ENCODE data around the gene PHKG2. TPM values are rescaled to one million over a fixed set of nuclear protein-coding genes. Genes with fewer than 3 reads are reported as not detected.
"Not testable (repeated sequence)": the region's sequence is repeated elsewhere in the genome, so short reads cannot be mapped to it uniquely, and the experiment has no call there.

Gene PHKG2
- total RNA-seq (ENCODE audit: low replicate concordance) = 20.8 and 24.0 TPM in 2 replicates

GRCh38 chr16:30747799-30748633 lies at the start of gene PHKG2:
Gene PHKG2 (plus strand): TSS chr16:30748425. CDS start chr16:30748821, 396 bp downstream.
- peak within 1 kb of the TSS; percentile 88 for H3K4me3 ChIP-seq (ENCODE audit: low read depth, low read length)
- DNase-seq (ENCODE audit: low read depth) = peak; percentile 98
- TF ChIP-seq CTCF (IDR thresholded peaks at IDR 0.05; ENCODE audit: insufficient read depth, low read length) = no peak

GRCh38 chr16:30698816-30699614 lies 49.2 kb upstream of the PHKG2 start, which contains the start of gene SRCAP:
Gene SRCAP (plus strand): TSS chr16:30699171. CDS start chr16:30700825, 1,654 bp downstream.
- TF ChIP-seq CTCF (IDR thresholded peaks at IDR 0.05; ENCODE audit: insufficient read depth, low read length) = no peak
- DNase-seq (ENCODE audit: low read depth) = peak; percentile 72
- H3K4me3 ChIP-seq (ENCODE audit: low read depth, low read length) = peak within 1 kb of the TSS; percentile 91

- no peak for DNase-seq (ENCODE audit: low read depth)
- TF ChIP-seq CTCF (IDR thresholded peaks at IDR 0.05; ENCODE audit: insufficient read depth, low read length) = no peak
- peak overlapping the region; percentile 91 for H3K4me3 ChIP-seq (ENCODE audit: low read depth, low read length)
Measured at GRCh38 chr16:30699615-30700099, 48.6 kb upstream of the PHKG2 start.

GRCh38 chr16:30700491-30700890 lies 47.7 kb upstream of the PHKG2 start:
- peak; percentile 73 for DNase-seq (ENCODE audit: low read depth)
- TF ChIP-seq CTCF (IDR thresholded peaks at IDR 0.05; ENCODE audit: insufficient read depth, low read length) = no peak
- H3K4me3 ChIP-seq (ENCODE audit: low read depth, low read length) = peak overlapping the region; percentile 37

GRCh38 chr16:30700971-30701370 lies 47.3 kb upstream of the PHKG2 start:
- no peak for DNase-seq (ENCODE audit: low read depth)
- no peak for TF ChIP-seq CTCF (IDR thresholded peaks at IDR 0.05; ENCODE audit: insufficient read depth, low read length)
- H3K4me3 ChIP-seq (ENCODE audit: low read depth, low read length) = peak overlapping the region; percentile 37

- H3K4me3 ChIP-seq (ENCODE audit: low read depth, low read length); DNase-seq (ENCODE audit: low read depth): not testable (repeated sequence)
Measured at GRCh38 chr16:30703071-30703470, 45.2 kb upstream of the PHKG2 start.

GRCh38 chr16:30703971-30704370 lies 44.3 kb upstream of the PHKG2 start:
- H3K4me3 ChIP-seq (ENCODE audit: low read depth, low read length) = no peak overlapping the region
- DNase-seq (ENCODE audit: low read depth) = no peak
- TF ChIP-seq CTCF (IDR thresholded peaks at IDR 0.05; ENCODE audit: insufficient read depth, low read length) = no peak

All from fibroblast of the aortic adventitia (primary cell).